GM21723 (cell line): ENCODE data around the gene SEL1L3.

Experiments used
- ATAC-seq: cut with Tn5 transposase; IDR thresholded peaks from one replicate; pipeline ENCODE4 v1.9.1; 2021; ENCODE audit warnings: mild to moderate bottlenecking, moderate library complexity; ENCODE audit not compliant: unreplicated experiment

SEL1L3 gene

DNA sequence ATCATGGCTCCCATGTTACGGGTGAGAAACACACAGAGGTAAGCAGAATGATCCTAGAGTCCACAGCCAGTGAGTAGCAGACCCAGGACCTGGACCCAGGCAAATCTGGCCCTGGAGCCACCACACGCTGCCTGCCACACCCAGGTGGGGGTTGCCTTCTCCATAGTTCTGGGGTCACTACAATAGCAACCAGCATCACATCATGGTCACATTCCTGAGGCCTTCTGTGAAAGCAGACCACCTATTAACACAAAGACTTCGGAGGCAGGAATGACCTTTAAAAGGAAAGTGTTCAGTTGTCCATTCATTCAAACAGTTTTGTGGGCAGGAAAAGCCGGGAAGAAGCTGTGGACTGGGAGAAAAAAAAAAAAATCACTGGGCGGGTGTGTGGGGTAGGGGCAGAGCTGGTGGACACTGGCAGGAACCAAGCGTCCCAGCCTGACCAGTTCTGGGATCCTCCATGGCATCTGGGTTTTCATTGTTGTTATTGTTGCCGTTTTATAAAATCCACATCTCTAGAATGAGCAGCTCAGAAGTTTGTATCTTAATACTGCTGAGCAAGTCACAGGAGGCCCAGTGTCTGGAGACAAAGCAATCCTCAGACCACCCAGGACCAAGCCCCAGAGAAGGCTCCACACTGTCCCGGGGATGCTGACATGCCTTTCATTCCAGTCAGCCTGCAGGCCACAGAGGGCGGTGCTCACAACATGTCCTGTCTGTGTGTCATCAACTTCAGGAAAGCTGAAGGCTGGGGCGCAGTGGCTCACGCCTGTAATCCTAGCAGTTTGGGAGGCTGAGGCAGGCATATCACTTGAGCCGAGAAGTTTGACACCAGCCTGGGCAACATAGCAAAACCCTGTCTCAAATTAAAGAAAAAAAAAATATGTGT lies 67.0 kb downstream of the SEL1L3 start:
- ATAC-seq, result no peak

DNA sequence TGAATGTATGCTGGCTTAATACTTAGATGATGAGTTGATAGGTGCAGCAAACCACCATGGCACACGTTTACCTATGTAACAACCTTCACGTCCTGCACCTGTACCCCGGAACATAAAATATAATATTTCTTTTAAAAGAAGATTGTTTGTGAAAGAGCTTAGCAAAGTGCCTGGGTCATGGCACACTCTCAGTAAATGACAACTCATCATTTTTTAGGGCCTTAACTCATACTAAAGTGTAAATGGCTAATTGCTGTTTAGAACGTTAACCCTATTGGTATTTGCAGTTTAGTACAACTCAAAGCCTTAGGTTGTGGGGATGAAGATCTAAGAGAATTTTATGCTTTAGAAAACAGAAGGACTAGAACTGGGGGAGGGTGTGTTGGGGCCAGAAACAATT lies 67.7 kb downstream of the SEL1L3 start:
- ATAC-seq, result no peak

DNA sequence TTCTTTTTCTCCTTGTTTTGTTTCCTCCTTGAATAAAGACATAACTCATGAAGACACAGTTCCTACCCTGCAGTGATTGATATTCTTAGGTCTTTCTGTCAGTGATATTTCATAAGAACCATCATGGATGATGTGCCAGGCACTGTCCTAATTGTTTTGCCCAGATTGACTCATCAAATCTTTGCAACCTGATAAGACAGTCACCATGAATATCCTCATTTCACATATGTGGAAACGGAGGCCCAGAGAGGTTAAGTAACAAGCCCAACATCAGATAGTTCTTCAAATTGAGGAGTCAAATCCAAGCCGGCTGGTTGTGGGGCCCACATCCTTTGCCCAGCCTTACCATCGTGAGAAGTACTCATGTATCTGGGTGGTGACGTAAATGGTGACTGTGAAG lies 69.9 kb downstream of the SEL1L3 start:
- ATAC-seq, result no peak

DNA sequence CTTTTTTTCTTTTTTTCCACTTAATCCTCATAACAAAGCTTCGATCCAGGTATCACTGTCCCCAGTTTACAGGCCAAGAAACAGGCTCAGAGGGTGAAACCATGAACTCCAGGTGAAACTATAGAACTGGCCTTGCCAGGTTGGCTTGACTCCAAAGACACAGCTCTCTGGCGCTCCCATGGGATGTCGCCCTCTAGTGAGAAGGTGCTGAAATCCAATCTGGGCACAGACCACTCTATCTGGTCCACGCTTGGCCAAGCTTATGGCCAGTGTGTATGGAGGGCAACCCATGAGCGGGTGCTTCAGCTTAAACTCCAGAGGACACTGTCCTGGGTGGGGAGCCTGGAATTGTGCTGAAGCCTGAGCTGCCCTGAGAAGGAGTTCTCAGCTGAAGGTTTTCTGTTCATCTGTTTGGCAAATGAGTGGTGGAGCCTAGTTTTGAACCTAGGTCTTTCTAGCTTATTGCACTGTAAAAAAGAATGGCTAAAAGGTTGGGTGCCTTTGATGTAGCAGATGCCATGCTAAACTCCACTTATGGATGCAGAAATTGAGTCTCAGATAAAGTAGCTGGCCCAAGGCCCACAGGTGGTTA lies 70.5 kb downstream of the SEL1L3 start:
- ATAC-seq, result no peak

DNA sequence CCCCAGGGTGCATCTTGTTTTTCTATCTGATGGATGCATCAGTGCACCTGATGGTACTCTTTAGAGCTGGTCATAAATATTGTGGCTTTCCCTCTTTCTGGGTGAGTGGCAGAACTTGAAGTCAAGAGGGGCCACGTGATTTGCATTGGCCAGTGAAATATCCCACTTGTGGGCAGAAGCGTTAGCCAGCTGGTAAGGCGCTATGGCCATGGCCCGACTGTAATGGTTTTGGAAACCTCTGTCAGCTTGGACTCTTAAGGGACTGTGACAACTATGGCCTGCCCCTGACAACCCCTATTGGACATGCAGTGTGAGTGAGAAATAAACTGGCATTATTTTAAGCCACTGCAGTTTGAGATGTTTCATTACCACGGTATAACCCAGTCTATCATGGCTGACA lies 72.8 kb downstream of the SEL1L3 start:
- ATAC-seq, result no peak

DNA sequence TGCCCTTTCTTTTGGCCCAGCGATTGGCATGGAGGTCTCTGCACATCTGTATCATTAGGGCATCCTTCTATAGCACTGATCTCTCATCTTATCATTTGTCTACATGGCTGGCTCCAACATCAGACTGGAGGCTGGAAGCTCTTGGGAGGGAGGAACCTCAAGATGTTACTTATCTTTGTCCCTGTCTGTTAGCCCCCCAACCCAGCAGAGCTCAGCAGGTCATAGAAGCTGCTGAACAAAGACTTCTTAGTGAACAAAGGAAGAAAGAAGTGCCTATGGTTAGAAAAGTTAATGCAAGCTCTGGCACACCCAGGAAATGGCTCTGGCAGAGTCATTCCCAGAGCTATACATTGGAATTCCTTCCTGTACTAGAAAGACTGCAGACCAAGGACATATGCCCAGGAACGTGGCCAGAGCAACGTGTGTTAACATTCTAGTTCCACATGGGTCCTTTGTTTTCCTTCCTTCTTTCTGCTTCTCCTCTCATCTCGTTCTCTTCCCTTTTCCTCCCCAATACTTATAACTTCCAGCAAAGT lies 74.0 kb downstream of the SEL1L3 start:
- ATAC-seq, result no peak

DNA sequence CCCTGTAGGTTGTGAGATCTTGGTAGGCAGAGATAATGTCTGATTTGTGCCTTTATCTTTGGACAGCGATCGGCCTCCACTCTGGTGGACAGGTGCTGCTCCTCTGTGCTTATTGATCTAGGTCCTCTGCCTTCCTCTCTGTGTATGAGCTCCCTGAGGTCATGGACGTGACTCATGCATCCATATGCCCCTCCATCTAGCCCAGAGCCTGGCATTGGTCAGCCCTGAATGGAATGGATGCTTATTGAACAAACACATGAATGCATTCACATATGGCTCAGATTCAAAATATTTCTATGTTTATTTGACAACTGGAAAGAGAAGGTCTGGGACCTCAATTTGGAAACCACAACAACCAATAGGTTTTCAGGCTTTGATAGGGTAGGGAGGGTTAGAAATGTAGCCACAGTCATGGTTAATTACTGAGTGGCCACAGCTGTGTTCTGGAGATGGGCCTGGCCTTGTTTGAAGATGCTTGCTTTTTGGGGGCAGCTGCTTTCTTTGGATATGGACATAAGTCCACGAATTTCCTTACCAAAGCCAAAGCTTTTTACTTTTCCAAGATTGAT lies 76.2 kb downstream of the SEL1L3 start:
- no peak for ATAC-seq

DNA sequence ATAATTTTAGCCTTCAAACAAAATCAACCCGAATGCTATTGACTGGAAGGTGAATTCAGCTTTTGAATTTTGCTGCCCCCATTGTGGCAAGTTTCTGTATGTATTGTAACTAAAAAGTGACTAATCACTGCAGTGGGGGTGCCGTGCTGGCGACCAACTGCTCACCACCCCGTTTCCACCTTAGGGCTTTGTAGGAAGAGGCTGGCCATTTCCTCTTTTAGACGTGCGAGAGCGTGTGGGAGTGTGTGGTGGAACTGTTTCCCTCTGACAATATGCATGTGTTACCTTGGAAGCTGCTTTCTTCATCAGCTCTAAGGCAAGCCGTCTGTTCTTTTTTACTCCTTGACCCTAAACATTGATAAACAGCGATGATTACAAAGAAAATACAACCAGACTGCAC lies 78.8 kb downstream of the SEL1L3 start:
- no peak for ATAC-seq

DNA sequence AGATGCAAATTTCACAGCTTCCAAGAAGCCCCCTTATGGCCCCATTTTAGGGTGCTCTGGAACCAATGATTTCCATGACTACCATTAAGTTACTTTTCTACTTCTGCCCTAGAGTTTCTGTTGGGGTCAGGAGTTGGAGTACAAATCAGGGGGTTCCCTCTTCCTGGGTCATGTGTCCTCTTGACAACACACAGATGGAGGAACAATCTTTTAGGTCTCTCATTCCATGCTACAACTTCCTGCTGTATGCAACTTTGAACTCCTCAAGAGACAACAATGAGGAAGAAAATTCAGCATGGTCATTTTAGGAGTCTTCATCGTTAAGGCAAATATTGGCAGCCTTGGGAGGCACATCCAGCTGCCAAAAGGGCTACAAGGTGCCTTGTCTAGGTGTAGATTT lies 79.7 kb downstream of the SEL1L3 start:
- ATAC-seq, result no peak

DNA sequence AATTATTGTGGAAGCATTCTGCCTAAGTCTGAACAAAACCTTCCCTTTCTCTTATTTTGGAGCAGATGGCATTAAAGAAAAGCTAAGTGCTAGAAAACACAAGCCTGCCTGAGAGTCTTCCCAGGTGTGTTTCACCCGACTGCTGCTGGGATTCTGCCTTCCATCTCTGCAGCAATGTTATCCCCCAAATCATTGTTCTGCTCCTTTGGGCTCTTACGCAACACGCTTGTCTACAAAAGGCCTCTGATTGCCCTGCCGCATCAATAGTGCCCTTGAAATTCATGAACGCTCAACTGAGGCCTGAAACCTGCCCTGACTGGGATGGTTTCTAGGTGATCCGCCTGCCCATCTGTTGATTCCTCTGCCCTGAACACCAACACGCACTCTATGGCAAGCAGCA lies 80.3 kb downstream of the SEL1L3 start:
- no peak for ATAC-seq

DNA sequence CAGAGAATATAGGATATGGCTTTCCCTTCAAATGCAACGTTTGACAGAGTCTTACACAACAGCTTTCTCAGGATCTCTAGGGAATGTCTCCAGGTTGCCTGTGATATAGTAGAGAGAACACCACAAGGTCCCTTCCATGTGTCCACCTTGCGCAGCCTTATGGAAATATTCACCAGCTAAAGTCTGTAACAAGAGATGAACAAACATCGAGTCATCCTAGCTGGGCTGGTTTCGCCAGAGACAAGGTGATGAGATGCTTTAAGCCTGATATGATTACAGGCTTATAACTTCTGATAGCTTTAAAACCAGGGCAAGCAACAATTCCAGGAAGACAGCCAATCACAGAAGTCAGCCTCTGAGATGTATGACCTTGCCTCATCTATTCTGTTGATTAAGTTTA lies 83.8 kb downstream of the SEL1L3 start:
- no peak for ATAC-seq

DNA sequence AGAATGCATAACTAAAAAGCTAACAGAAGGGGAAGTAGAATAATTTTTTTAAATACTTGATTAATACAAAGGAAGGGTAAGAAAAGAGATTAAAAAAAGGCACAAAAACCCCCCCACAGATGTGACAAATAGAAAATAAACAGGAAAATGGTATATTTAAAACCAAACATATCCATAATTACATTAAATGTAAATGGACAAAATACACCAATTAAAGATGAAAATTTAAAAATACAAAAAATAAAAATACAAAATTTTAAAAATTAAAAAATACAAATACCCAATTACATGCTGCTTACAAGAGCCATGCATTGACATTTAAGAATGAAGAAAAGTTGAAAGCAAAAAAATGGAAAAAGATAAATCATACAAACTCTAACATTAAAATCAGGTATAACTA lies 86.0 kb downstream of the SEL1L3 start:
- no peak for ATAC-seq

DNA sequence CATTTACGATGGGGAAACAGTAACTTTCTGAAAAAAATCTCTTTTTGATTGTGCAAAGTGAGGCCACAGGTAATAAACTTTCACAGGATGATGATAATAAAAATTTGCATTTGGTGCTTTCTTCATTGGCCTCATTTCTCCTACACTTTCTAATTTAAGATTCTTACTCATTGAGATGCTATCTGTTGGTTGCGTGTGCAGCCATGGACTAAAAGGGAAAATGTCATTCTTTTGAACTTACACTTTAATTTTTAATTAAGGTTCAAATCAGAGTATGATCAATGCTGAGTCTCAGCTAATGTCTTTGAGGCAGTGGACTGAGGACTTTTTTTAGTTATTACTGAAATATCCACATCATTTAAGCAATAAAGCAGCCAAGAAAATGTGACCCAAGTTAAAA lies 87.6 kb downstream of the SEL1L3 start:
- ATAC-seq, result no peak

DNA sequence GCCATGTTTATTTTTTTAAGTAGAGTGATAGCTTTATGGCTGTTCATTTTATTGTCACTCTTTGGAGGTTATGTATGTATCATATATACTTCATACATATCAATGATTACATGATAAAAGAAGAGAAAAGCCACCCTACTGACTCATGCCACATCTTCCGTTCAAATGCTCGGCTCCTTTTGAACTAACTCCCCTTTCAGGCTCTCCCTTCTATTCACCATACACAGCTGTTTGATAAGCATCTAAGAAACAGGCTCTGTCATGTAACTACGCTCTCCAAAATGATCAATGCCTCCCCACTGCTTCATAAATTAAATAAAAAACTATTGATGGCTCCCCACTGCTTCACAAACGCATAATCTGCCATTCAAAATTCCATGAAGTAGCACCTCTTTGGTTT lies 89.4 kb downstream of the SEL1L3 start:
- ATAC-seq, result no peak

DNA sequence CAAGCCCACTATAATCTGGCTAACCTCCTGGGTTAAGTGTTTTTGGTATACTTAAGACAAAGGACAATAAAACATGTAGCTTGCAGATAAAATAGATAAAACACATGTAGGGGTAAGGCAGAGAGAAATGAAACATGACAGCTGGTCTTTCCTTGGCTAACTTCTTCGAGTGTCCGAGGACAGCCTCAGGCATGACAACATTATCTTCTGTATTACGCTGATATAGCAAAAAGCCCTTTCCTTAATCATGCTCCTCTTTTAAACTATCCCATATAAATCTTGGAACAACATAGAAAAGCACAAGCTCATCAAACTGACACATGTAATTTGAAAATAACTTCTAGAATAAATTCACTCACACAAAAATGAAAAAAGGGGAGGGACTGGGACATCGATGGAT lies 91.1 kb downstream of the SEL1L3 start:
- ATAC-seq, result no peak

DNA sequence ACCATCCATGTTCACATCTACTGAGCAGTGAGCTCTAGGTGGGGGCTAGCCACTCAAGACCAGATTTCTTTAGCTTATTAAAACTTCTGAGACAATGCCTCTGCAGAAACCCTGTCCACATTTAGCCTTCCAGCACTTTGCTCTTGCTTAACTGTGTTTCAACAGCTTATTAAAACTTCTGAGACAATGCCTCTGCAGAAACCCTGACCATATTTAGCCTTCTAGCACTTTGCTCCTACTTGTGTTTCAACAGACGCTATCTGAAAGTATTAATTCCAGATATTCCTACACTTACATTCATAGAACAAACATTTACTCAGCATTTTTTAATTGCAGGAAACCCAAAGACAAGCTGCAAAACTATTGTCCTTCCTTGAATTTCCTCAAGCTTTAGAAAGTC lies 91.9 kb downstream of the SEL1L3 start:
- ATAC-seq, result no peak

DNA sequence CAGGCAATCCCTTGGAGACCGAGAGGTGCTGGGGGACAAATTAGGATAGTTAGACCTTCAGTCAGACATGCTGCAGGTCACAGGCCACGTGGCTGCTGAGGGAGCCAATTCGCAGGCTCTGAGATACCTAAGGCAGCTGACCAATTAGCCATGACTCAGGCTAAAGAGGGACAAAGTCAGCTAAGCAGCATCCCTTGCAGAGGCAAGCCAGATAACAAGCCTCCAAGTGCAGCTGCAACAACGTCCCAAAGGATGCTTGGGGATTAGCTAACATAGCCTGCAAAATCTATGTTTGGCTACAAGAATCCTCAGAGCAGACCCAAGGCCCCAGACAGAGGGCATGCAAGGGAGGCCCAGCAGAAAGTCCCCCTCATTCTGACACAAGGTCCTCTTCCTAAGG lies 93.5 kb downstream of the SEL1L3 start:
- ATAC-seq, result no peak

DNA sequence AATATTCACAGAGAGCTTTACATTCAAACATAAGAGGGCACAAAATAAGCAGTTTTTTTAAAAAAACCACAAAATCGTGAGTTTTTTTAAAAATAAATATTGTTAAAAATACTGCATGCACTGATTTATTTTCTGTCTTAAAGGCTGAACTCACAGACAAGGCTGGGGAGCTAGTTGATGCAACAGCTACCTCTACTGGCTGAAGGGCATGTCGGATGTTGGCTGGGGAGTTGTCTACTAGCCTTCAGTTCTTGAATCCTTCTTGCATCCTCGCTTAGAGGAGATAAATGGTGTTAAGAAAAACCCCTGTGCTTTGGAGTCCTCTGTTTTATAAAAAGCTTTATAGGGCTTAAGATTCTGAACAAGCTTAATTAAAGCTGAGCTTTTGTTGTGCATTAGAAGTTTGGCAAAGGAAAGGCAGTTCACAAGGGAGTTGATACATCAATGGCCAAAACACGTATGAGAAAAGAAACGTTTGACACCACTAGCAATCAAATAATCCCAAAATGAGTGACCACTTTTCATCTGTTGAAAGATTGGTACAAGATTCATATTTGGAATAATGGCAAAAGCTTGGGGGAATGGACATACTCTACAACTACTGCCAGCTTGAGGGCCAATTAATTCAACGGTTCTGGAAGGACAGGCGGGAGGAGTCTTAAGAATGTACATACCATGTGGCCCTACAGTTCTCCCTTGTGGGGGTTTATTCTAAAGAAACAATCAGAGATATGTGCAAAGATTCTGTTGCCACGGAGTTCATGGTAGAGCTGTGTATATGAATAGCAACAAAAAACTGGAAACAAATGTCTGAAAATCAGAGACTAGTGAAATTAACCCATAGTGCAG lies 94.7 kb downstream of the SEL1L3 start:
- no peak for ATAC-seq

DNA sequence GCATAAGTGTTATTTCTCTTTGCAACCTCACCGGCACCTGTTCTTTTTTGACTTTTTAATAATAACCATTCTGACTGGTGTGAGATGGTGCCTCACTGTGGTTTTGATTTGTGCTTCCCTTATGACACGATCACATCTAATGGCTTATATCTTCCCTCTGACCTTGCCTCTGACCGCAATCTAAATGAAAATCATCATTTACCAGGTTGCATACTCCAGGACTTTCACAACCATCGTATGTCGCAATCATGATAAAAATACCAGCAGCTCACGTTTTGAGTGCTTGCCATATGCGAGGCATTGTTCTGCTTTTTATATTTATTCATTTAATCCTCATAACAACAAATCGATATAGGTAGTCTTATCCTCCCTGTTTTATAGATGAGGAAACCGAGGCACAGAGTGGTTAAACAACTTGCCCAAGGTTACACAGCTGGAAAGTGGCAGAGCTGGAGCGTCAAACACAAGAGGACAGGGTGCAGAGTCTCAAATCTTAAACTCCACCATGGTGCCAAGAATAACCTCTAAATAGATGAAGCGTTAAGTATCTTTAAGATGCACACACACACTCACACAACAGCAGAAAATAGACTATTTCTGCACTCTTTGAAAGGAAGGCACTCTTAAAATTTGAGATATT lies 102.2 kb downstream of the SEL1L3 start:
- ATAC-seq, result no peak

DNA sequence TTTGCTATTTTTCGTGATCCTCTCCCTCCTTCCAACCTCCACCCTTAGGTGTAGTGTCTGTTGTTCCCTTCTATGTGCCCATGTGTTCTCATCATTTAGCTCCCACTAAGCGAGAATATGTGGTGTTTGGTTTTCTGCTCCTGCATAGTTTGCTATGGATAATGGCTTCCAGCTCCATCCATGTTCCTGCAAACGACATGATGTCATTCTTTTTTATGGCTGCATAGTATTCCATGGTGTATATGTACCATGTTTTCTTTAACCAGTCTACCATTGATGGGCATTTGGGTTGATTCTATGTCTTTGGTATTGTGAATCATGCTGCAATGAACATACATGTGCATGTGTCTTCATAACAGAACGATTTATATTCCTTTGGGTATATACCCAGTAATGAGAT lies 102.7 kb downstream of the SEL1L3 start:
- ATAC-seq, result no peak

DNA sequence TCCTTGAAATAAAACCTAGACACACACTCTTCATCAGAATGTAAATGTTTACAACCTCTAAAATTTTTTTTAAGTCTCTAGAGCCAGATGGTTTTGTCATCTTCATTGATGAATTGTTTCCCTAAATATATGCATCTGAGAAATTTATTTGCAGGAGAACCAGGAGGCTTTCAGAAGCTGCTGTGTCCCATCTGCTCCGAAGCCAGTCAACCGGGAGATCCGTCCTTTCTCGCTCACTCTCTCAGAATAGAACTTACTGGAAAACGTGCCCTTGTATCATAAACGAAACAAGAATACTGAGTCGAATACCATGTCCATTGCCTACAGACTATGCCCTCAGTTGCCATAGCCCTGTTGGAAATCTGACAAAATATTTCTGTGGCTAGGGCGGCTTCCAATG lies 103.7 kb downstream of the SEL1L3 start:
- no peak for ATAC-seq
